Kidney glomerular epithelial cell (primary cell): ENCODE measurements around the gene ANTKMT.

ENCODE experiments used
- DNase-seq: peaks from one replicate; lab custom pipeline; 2025; lab: John Stamatoyannopoulos, UW

Gene ANTKMT

GRCh38 chr16:764848-765487, 44.0 kb downstream of the ANTKMT start:
- DNase-seq: no peak

- DNase-seq: no peak
These were observed 44.5 kb downstream of the ANTKMT start for GRCh38 chr16:765488-765865.

- DNase-seq: no peak
These were observed 45.3 kb downstream of the ANTKMT start for GRCh38 chr16:766008-766819.

- no peak for DNase-seq
These were observed 46.1 kb downstream of the ANTKMT start for GRCh38 chr16:766820-767640.

- DNase-seq: no peak
These were observed 46.8 kb downstream of the ANTKMT start for GRCh38 chr16:767743-768235.

GRCh38 chr16:768428-768827, 47.5 kb downstream of the ANTKMT start:
- no peak for DNase-seq

GRCh38 chr16:769184-769784, 48.3 kb downstream of the ANTKMT start:
- DNase-seq: no peak

- DNase-seq: no peak
These were observed 49.0 kb downstream of the ANTKMT start for GRCh38 chr16:769934-770333.

GRCh38 chr16:770411-770810, 49.5 kb downstream of the ANTKMT start:
- no peak for DNase-seq
